Esophagus squamous epithelium (tissue), 5 donors: ENCODE data around the gene PTGES3. TPM values are rescaled to one million over a fixed set of nuclear protein-coding genes. Genes with fewer than 3 reads are reported as not detected.
"Not testable (repeated sequence)": the region's sequence is repeated elsewhere in the genome, so short reads cannot be mapped to it uniquely, and the experiment has no call there.

Experiments used
- DNase-seq: peaks from one replicate; lab custom pipeline; 2025; lab: John Stamatoyannopoulos, UW
- H3K27ac ChIP-seq, 4 donors: fragments of 200-600 bp; sonication (generic); one replicate each; pipeline ENCODE4 v1.5.1; 2016 to 2019; ENCODE audit warnings: mild to moderate bottlenecking in 1 of 4
- H3K27me3 ChIP-seq, 4 donors: fragments of 200-600 bp; sonication (generic); 1 replicate in 3 of 4; 2 replicates in 1 of 4; pipeline versions ENCODE4 v1.5.1 to v1.6.0; 2017 to 2021; ENCODE audit warnings: antibody characterized with exemption in 1 of 4
- H3K36me3 ChIP-seq, 3 donors: fragments of 200-600 bp; sonication (generic); one replicate each; pipeline ENCODE4 v1.5.1; 2016 to 2019
- H3K4me1 ChIP-seq, 3 donors: fragments of 200-600 bp; sonication (generic); one replicate each; pipeline ENCODE4 v1.5.1; 2017 to 2019
- H3K4me3 ChIP-seq, 4 donors: fragments of 200-600 bp; sonication (generic); 1 replicate in 3 of 4; 2 replicates in 1 of 4; pipeline ENCODE4 v1.5.1; 2016 to 2019; ENCODE audit warnings: mild to moderate bottlenecking in 2 of 4, moderate library complexity in 1 of 4
- H3K9me3 ChIP-seq, 3 donors: fragments of 200-600 bp; sonication (generic); one replicate each; pipeline ENCODE4 v1.5.1; 2016 to 2019
- POLR2A ChIP-seq, 4 donors: fragments of 450-650 bp; IDR thresholded peaks; one replicate each; pipeline ENCODE4 v1.6.1; 2017; ENCODE audit warnings: antibody characterized with exemption in 4 of 4, mild to moderate bottlenecking in 4 of 4, moderate library complexity in 3 of 4
- WGBS, 2 donors: methylation state at CpG; one replicate each; pipeline ENCODE4 v1.1.5; 2018; 5-methylcytosine and 5-hydroxymethylcytosine counted together
- intact Hi-C: fragments of 100-400 bp; cut with DNase I; formaldehyde crosslinking; loops from one replicate; pipeline ENCODE4 v1.15.0; 2022
- total RNA-seq, 4 donors: library from RNA; depleted of rRNA; stranded (reverse); fragments of >200 nt; gene quantifications; one replicate each; pipeline ENCODE4 v1.1.0, GENCODE V29; 2016
- TF ChIP-seq, protein P1 (sequence below), 6 experiments: fragments of 450-650 bp in 4 of 6; fragments of 200-600 bp in 2 of 6; sonication (generic) in 2 of 6; IDR thresholded peaks; one replicate each; pipeline ENCODE4 v1.5.1; 2016 to 2019; ENCODE audit warnings: antibody characterized with exemption in 6 of 6, mild to moderate bottlenecking in 4 of 6, moderate library complexity in 4 of 6
- donor health status: DM: yes; HTN: yes; CAD: no.

Gene PTGES3
- 100 to 1,000 TPM in 2 of 4 donors, 10 to 100 TPM in 2; 61.9 to 157 (median 100) TPM for total RNA-seq

GRCh38 chr12:56688129-56688845 is at the start of gene PTGES3:
PTGES3 (minus strand) TSS chr12:56688284; CDS start chr12:56687999, 285 bp downstream.
- TF ChIP-seq, protein P1, sequence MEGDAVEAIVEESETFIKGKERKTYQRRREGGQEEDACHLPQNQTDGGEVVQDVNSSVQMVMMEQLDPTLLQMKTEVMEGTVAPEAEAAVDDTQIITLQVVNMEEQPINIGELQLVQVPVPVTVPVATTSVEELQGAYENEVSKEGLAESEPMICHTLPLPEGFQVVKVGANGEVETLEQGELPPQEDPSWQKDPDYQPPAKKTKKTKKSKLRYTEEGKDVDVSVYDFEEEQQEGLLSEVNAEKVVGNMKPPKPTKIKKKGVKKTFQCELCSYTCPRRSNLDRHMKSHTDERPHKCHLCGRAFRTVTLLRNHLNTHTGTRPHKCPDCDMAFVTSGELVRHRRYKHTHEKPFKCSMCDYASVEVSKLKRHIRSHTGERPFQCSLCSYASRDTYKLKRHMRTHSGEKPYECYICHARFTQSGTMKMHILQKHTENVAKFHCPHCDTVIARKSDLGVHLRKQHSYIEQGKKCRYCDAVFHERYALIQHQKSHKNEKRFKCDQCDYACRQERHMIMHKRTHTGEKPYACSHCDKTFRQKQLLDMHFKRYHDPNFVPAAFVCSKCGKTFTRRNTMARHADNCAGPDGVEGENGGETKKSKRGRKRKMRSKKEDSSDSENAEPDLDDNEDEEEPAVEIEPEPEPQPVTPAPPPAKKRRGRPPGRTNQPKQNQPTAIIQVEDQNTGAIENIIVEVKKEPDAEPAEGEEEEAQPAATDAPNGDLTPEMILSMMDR (IDR thresholded peaks at IDR 0.05), result peak in 1 of 6 experiments; percentile 9
- peak in 3 of 4 donors; percentile 73 to 97 (median 90) for TF ChIP-seq POLR2A (IDR thresholded peaks at IDR 0.05)
- intact Hi-C loops, result loop anchor here (5.0 kb wide), 2 partner anchors 34 to 51 kb away; no protein-coding TSS in a partner anchor
- 0 to 1% methylated on average over 19 to 34 of the region's 64 CpGs for WGBS, 2 donors
- no peaks in the 10 kb centered on the region for H3K27me3 ChIP-seq
- peak within 1 kb of the TSS; percentile 98 to 100 (median 100) for H3K27ac ChIP-seq
- peaks cover 7 to 48% (median 13%) of the 10 kb centered on the region in 3 donors for H3K4me1 ChIP-seq
- peak; percentile 83 for DNase-seq
- H3K36me3 ChIP-seq, result peaks cover 0 to 2% (median 0%) of the 10 kb centered on the region in 3 donors
- no peaks in the 10 kb centered on the region for H3K9me3 ChIP-seq
- H3K4me3 ChIP-seq, result peak within 1 kb of the TSS; percentile 81 to 99 (median 94)

- no peak overlapping the region for H3K4me3 ChIP-seq
- 94 to 96% methylated on average over 6 to 11 of the region's 11 CpGs for WGBS, 2 donors
- H3K9me3 ChIP-seq, result no peaks in the 10 kb centered on the region
- TF ChIP-seq, protein P1 (IDR thresholded peaks at IDR 0.05), result no peak
- TF ChIP-seq POLR2A (IDR thresholded peaks at IDR 0.05), result no peak
- intact Hi-C loops, result loop anchor here (10.0 kb wide), 1 partner anchor 83 kb away; the partner anchor contains the start of gene ATP5F1B
- H3K36me3 ChIP-seq, result peaks cover 0 to 37% (median 0%) of the 10 kb centered on the region in 3 donors
- H3K27me3 ChIP-seq, result no peaks in the 10 kb centered on the region
- DNase-seq, result no peak
- H3K27ac ChIP-seq, result no peak overlapping the region
- H3K4me1 ChIP-seq, result peaks cover 5 to 19% (median 6%) of the 10 kb centered on the region in 3 donors
Measured at GRCh38 chr12:56728139-56728861, 40.2 kb upstream of the PTGES3 start.

DNA sequence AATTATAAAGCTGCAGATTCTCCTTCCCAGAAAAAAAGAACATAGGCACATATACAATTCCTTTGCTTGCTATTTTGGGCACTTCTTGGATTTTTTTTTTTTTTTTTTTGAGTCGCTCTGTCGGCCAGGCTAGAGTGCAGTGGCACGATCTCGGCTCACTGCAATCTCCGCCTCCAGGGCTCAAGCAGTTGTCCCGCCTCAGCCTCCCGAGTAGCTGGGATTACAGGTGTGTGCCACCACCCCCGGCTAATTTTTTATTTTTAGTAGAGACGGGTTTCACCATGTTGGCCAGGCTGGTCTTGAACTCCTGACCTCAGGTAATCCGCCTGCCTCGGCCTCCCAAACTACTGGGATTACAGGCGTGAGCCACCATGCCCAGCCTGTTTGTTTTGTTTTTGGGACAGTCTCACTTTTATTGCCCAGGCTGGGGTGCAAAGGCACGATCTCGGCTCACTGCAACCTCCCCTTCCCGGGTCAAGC is 38.2 kb upstream of the PTGES3 start:
- Histone ChIP-seq H3K27ac (peak overlapping the region; percentile 91 to 96 (median 93)), H3K4me3 (peak overlapping the region in 3 of 4 donors; percentile 75 to 78 (median 76)), H3K4me1 (peaks cover 18 to 40% (median 27%) of the 10 kb centered on the region in 3 donors), H3K36me3 (peaks cover 0 to 23% (median 0%) of the 10 kb centered on the region in 3 donors)
- H3K27me3 ChIP-seq, DNase-seq, H3K9me3 ChIP-seq: not testable (repeated sequence)
- WGBS, 2 donors, result 85 to 89% methylated on average over 14 of the region's 15 CpGs
- intact Hi-C loops, result loop anchor here (10.0 kb wide), 1 partner anchor 81 kb away; the partner anchor contains the start of gene ATP5F1B

- peak overlapping the region; percentile 91 to 96 (median 93) for H3K27ac ChIP-seq
- H3K27me3 ChIP-seq, result no peaks in the 10 kb centered on the region
- no peaks in the 10 kb centered on the region for H3K9me3 ChIP-seq
- H3K4me3 ChIP-seq, result peak overlapping the region; percentile 70 to 78 (median 76)
- H3K4me1 ChIP-seq, result peaks cover 23 to 45% (median 32%) of the 10 kb centered on the region in 3 donors
- WGBS, 2 donors, result 26 to 28% methylated on average over 7 of the region's 7 CpGs
- intact Hi-C loops, result loop anchor here (10.0 kb wide), 1 partner anchor 81 kb away; the partner anchor contains the start of gene ATP5F1B
- no peak for DNase-seq
- no peak for TF ChIP-seq POLR2A (IDR thresholded peaks at IDR 0.05)
- TF ChIP-seq, protein P1 (IDR thresholded peaks at IDR 0.05), result no peak
- peaks cover 0 to 23% (median 0%) of the 10 kb centered on the region in 3 donors for H3K36me3 ChIP-seq
Measured at GRCh38 chr12:56725723-56726102, 37.6 kb upstream of the PTGES3 start.

GRCh38 chr12:56724972-56725722 is 37.1 kb upstream of the PTGES3 start, which contains the start of gene NACA:
NACA (minus strand) TSS chr12:56725299; CDS start chr12:56724521, 778 bp downstream.
- intact Hi-C loops, result loop anchor here (5.0 to 10.0 kb wide), 2 partner anchors 38 to 80 kb away; partner anchors contain the start of genes ATP5F1B and PTGES3
- Histone ChIP-seq H3K4me1 (peaks cover 29 to 51% (median 38%) of the 10 kb centered on the region in 3 donors), H3K9me3 (no peaks in the 10 kb centered on the region), H3K4me3 (peak within 1 kb of the TSS; percentile 70 to 78 (median 76)), H3K27me3 (no peaks in the 10 kb centered on the region), H3K36me3 (peaks cover 0 to 24% (median 2%) of the 10 kb centered on the region in 3 donors), H3K27ac (peak within 1 kb of the TSS; percentile 91 to 96 (median 93))
- peak in 3 of 4 donors; percentile 87 to 97 (median 93) for TF ChIP-seq POLR2A (IDR thresholded peaks at IDR 0.05)
- TF ChIP-seq, protein P1 (IDR thresholded peaks at IDR 0.05), result no peak
- 0% methylated on average over 28 to 30 of the region's 46 CpGs for WGBS, 2 donors
- peak; percentile 99 for DNase-seq
